ENCODE results near the gene NFATC1. TPM values are rescaled to one million over a fixed set of nuclear protein-coding genes. Genes with fewer than 3 reads are reported as not detected.

The NFATC1 gene
- total RNA-seq, 4 donors from 2014 or later = 10.1 to 15.0 (median 12.7) TPM

GRCh38 chr18:79410171-79410641 is 14.5 kb downstream of the NFATC1 start:
- WGBS, 2 donors = 94 to 97% methylated on average over 25 to 28 of the region's 30 CpGs
- H3K36me3 ChIP-seq = peaks cover 0 to 4% of the 10 kb centered on the region in 2 donors
- H3K9me3 ChIP-seq = no peaks in the 10 kb centered on the region
- intact Hi-C loops (cut with DNase I) = no loop called here
- no peak for DNase-seq
- TF ChIP-seq POLR2A (IDR thresholded peaks at IDR 0.05) (no peak), CTCF (IDR thresholded peaks at IDR 0.05) (no peak)
- H3K27me3 ChIP-seq = no peaks in the 10 kb centered on the region
- H3K4me1 ChIP-seq = peaks cover 0 to 10% of the 10 kb centered on the region in 2 donors
- H3K27ac ChIP-seq = no peak overlapping the region
- no peak overlapping the region for H3K4me3 ChIP-seq (replicated peaks in 1 of 3)

DNA sequence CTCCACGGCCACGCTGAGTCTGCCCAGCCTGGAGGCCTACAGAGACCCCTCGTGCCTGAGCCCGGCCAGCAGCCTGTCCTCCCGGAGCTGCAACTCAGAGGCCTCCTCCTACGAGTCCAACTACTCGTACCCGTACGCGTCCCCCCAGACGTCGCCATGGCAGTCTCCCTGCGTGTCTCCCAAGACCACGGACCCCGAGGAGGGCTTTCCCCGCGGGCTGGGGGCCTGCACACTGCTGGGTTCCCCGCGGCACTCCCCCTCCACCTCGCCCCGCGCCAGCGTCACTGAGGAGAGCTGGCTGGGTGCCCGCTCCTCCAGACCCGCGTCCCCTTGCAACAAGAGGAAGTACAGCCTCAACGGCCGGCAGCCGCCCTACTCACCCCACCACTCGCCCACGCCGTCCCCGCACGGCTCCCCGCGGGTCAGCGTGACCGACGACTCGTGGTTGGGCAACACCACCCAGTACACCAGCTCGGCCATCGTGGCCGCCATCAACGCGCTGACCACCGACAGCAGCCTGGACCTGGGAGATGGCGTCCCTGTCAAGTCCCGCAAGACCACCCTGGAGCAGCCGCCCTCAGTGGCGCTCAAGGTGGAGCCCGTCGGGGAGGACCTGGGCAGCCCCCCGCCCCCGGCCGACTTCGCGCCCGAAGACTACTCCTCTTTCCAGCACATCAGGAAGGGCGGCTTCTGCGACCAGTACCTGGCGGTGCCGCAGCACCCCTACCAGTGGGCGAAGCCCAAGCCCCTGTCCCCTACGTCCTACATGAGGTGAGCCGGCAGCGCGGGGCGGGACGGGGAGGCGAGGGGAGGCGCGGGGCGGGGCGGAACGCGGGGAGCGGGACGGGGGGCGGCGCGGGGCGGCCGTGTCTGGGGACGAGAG is 15.2 kb downstream of the NFATC1 start:
- Histone ChIP-seq H3K9me3 (no peaks in the 10 kb centered on the region), H3K27ac (no peak overlapping the region), H3K4me3 (replicated peaks in 1 of 3) (no peak overlapping the region), H3K36me3 (peaks cover 0 to 4% of the 10 kb centered on the region in 2 donors), H3K4me1 (peaks cover 0 to 5% of the 10 kb centered on the region in 2 donors), H3K27me3 (no peaks in the 10 kb centered on the region)
- intact Hi-C loops (cut with DNase I) = no loop called here
- DNase-seq = no peak
- WGBS, 2 donors = 96 to 97% methylated on average over 63 to 72 of the region's 84 CpGs
- TF ChIP-seq POLR2A (IDR thresholded peaks at IDR 0.05) = no peak

DNA sequence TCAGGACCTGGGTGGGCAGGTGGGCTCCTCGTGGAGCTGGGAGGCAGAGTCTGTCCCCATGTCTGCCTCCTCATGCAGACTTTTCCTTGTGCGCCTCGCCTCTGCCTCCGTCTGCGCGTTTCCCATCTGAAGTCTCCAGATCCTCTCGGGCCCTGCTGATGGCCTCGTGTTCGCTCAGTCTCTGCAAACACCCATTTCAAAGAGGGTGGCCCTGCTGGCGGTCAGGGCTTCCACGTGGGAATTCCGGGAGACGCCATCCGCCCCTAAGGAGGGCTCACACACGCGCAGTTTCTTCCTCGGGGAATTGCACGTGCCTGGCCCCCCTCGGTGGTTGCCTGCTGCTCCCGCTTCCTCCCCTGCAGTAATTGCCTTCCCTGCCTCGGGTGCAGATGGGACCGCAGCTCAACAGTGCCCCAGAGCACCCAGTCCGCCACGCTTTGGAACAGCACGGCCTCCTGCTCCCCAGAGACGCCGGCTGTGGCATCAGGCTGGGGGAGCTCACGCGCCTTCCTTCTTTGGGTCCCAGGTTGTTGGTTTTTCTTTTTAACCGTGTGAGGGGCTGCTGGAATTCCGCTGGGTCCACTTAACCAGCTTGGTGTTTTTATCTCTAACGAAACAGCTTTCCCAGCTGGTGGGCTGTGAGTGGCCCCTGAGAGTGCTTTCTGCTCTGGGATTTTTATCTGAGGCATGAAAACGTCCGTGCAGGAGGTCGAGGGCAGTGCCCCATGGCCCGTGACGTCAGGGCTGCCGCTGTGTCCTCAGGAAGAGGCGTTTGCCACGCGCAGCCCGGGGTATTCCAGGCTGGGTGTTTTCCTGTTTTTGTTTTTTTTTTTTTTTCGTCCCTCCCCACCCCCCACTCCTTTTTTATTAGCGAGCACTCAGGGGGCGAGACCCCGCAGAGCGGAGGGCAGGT is 16.1 kb downstream of the NFATC1 start:
- H3K36me3 ChIP-seq = peaks cover 0 to 4% of the 10 kb centered on the region in 2 donors
- DNase-seq = no peak
- WGBS, 2 donors = 57 to 70% methylated on average over 47 of the region's 47 CpGs

GRCh38 chr18:79413025-79413424 is 17.3 kb downstream of the NFATC1 start:
- 89 to 91% methylated on average over 16 of the region's 16 CpGs for WGBS, 2 donors

More for the DNA sequence above, 16.1 kb downstream of the NFATC1 start:
- H3K27me3 ChIP-seq = no peaks in the 10 kb centered on the region
- no peak overlapping the region for H3K4me3 ChIP-seq (replicated peaks in 1 of 3)
- no peak overlapping the region for H3K27ac ChIP-seq
- peaks cover 0 to 5% of the 10 kb centered on the region in 2 donors for H3K4me1 ChIP-seq
- TF ChIP-seq POLR2A (IDR thresholded peaks at IDR 0.05) (no peak), CTCF (IDR thresholded peaks at IDR 0.05) (no peak)
- intact Hi-C loops (cut with DNase I) = no loop called here
- H3K9me3 ChIP-seq = no peaks in the 10 kb centered on the region

More at GRCh38 chr18:79413025-79413424, 17.3 kb downstream of the NFATC1 start:
- no peak for TF ChIP-seq POLR2A (IDR thresholded peaks at IDR 0.05)
- no peak for TF ChIP-seq CTCF (IDR thresholded peaks at IDR 0.05)
- no peaks in the 10 kb centered on the region for H3K27me3 ChIP-seq
- H3K36me3 ChIP-seq = peaks cover 0 to 4% of the 10 kb centered on the region in 2 donors
- DNase-seq = no peak
- no peak overlapping the region for H3K4me3 ChIP-seq (replicated peaks in 1 of 3)
- H3K9me3 ChIP-seq = no peaks in the 10 kb centered on the region
- peaks cover 0 to 5% of the 10 kb centered on the region in 2 donors for H3K4me1 ChIP-seq
- H3K27ac ChIP-seq = no peak overlapping the region
- intact Hi-C loops (cut with DNase I) = no loop called here

Measured in thyroid gland (tissue), 4 donors.